Right renal cortex interstitium (tissue), 3 donors: ENCODE results near the gene VWA8. TPM values are rescaled to one million over a fixed set of nuclear protein-coding genes. Genes with fewer than 3 reads are reported as not detected.
"Not testable (repeated sequence)": the region's sequence is repeated elsewhere in the genome, so short reads cannot be mapped to it uniquely, and the experiment has no call there.

ENCODE experiments used
- DNase-seq, 3 donors: peaks; one replicate each; pipeline ENCODE4 v3.0.0-alpha.2; 2013; ENCODE audit warnings: low read depth in 3 of 3, low spot score in 2 of 3
- polyA plus RNA-seq, 3 donors: library from polyadenylated mRNA; unstranded; fragments of 120-200 nt; gene quantifications; one replicate each; pipeline ENCODE4 v1.2.1, GENCODE V29; 2013; ENCODE audit not compliant: insufficient read length in 3 of 3

The VWA8 gene
- polyA plus RNA-seq, 3 donors: 20.5 to 23.8 (median 21.5) TPM

DNA sequence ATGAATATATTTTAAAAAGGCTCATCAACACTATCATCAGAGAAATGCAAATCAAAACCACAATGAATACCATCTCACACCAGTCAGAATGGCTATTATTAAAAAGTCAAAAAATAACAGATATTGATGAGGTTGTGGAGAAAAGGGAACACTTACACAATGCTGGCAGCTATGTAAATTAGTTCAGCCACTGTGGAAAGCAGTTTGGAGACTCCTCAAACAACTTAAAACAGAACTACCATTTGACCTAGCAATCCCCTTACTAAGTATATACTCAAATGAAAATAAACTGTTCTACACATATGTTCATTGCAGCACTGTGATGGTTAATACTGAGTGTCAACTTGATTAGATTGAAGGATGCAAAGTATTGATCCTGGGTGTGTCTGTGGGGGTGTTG, 98.2 kb downstream of the VWA8 start:
- DNase-seq: not testable (repeated sequence)

DNA sequence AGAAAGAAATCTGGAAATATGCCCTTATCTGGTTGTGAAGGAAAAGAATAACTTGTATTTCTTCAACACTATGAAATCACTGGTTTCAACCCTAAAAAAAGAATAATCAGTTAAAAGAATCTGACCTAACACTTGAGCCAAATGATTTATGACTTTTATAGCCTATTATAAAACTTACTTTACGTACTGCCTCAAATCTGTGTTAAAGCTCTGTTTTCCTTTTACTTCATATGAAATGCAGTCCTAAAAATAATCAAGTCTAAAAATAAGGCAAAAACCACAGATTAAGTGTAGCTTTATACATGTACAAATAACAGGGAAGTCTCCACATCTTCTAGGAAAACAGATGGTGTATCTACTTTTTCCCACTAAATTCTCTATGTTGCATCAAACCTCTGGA, 101.3 kb downstream of the VWA8 start:
- DNase-seq: peak in 1 of 3 donors; percentile 26

GRCh38 chr13:41858780-41859179, 102.1 kb downstream of the VWA8 start:
- no peak for DNase-seq

DNA sequence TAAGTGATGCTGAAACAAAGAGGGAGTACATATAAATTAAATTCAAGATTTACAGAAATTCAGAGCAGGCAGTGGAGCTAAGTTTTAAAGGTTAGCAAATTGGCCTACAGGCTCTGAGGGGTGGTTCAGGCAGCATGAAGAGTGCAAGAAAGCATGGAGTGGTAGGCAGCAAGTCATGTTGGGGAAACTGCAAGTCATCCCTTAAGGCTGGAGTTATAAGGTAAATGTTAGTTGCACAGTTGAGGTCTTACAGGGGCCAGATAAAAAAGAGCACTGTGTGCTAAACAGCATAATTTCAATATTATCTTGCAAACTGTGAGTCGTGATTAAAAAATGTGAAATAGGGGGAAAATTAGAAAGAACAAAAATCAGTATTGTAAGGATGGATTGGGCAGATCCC, 106.2 kb downstream of the VWA8 start:
- no peak for DNase-seq

- DNase-seq: no peak
These were observed 109.6 kb downstream of the VWA8 start for GRCh38 chr13:41851351-41851750.

DNA sequence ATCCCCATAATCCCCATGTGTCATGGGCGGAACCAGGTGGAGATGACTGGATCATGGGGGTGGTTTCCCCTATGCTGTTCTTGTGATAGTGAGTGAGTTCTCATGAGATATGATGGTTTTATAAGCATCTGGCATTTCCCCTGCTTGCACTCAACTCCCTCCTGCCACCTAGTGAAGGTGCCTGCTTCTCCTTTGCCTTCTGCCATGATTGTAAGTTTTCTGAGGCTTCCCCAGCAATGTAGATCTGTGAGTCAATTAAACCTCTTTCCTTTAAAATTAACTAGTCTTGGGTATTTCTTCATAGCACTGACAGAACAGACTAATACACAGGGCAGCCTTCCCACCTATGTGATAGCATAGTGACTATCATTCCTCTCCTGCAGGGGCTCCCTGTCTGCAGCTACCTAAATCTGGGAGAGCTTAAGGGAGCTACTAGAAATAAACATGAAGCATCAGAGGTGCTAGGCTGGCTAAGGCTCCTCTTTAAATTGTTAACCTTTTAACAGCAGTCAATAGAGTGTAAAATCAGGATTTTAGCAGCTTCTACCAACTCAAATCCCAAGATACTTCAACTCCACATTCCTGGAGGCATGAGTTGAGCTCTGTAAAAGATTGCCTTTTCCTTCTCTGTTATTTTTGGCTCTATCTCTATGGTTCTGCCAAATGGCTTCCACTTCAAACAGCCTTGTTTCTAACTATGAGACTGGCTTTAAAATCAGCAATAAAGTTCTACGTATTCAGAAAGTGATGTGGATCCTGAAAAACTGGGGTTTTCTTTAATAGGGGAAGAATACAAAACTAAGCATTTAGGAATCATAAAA, 112.3 kb downstream of the VWA8 start:
- no peak for DNase-seq

- no peak for DNase-seq
These were observed 113.7 kb downstream of the VWA8 start for GRCh38 chr13:41847216-41847615.

- peak; percentile 48 to 75 (median 60) for DNase-seq
These were observed 118.8 kb downstream of the VWA8 start for GRCh38 chr13:41842036-41842620.

GRCh38 chr13:41837629-41838028, 123.3 kb downstream of the VWA8 start:
- no peak for DNase-seq

GRCh38 chr13:41835871-41836270, 125.0 kb downstream of the VWA8 start:
- DNase-seq: no peak

DNA sequence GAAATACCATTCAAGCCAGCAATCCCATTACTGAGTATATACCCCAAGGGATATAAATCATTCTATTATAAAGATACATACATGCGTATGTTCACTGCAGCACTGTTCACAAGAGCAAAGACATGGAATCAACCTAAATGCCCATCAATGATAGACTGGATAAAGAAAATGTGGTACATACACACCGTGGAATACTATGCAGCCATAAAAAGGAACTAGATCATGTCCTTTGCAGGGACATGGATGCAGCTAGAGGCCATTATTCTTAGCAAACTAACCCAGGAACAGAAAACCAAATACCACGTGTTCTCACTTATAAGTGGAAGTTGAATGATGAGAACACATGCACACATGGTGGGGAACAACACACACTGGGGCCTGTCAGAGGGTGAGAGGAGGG, 126.2 kb downstream of the VWA8 start:
- not testable (repeated sequence) for DNase-seq

DNA sequence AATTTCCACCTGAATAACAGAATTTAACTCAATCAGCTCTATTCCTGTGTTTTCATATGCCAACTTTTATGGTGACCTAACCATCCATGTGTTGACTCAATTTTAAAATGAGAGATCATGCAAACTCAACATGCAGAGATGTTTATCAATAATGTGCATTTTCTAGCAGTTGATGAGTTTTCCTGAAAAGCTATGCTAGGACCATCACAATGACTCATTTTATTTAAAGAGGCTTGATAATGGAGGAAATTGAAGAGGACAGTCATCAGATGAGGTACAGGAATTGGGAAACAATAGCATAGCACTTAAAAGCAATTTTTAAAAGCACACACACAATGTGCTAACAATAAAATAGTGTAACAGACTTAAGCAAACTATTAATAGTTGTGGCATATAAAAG, 127.1 kb downstream of the VWA8 start:
- no peak for DNase-seq

GRCh38 chr13:41833201-41833600, 127.7 kb downstream of the VWA8 start:
- no peak for DNase-seq

- no peak for DNase-seq
These were observed 133.2 kb downstream of the VWA8 start for GRCh38 chr13:41827507-41828213.

DNA sequence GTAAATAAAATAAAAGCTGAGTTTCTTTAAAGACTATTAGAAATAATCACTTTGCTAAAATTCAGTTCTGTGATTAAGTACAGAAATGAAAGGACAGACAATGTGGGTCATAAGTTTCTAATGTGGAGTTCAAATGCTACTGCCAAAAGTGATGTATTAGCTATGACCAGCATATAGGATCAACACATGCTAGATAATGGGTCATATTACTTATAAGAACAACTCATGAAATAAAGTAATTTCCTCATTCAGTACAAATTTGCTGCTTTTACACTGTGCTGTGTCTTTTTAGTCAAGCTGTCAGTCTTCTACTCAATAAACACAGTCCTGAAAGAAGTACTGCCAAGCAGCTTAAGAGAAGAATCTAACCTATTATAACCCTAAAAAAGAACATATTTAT, 135.2 kb downstream of the VWA8 start:
- no peak for DNase-seq

DNA sequence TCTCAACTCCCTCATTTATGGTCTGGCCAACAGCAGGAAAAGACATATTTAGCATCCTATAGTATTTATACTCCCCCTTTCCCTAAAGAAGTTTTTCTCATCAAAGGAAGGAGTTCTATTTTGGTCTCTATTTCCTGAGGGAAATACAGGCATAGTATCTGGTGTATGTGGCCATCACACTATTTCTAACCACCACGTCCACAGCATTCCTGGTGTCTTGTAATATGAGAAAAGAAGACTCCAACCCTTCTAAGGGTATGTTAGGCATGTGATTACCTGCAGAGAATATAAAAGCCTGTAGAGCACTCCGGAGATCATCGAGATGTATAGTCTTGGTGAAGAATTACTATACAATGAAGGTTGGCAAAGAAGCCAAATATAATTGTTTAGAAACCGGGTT, 137.4 kb downstream of the VWA8 start:
- DNase-seq: no peak

DNA sequence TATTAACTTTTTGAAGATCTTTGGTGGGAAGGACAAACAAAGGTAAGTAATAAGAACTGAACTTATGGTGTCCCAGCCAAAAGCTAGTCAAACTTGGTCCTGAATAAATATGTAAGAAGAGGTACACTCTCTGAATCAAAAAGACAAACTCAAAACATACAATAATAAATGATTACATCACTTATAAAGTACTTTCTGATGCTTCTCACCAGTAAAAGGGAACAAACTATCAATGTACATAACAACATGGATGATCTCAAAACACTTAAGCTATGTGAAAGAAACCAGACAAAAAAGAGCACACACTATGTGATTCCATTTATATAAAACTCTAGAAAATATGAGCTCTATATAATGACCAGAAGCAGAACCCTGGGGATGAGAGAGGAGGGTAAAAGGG, 138.3 kb downstream of the VWA8 start:
- DNase-seq: no peak

DNA sequence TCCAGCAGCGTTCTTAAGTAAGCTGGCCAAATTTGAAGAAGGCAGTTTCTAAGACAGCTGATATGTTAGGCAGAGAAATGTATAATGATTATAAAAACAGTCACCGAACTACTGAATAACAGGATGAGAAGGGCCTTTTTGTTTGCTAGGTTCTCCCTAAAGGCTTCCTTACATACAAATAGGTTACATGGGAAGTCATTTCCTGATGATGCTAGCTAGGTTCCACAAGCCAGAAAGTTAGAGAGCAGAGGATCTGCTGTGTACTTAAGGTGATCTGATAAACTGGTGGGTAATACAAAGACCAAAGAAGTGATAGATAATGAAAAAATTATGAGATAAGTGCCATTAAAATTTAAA, 139.7 kb downstream of the VWA8 start:
- no peak for DNase-seq

GRCh38 chr13:41820581-41821237, 140.2 kb downstream of the VWA8 start:
- DNase-seq: no peak

GRCh38 chr13:41816057-41816456, 144.9 kb downstream of the VWA8 start:
- DNase-seq: no peak

DNA sequence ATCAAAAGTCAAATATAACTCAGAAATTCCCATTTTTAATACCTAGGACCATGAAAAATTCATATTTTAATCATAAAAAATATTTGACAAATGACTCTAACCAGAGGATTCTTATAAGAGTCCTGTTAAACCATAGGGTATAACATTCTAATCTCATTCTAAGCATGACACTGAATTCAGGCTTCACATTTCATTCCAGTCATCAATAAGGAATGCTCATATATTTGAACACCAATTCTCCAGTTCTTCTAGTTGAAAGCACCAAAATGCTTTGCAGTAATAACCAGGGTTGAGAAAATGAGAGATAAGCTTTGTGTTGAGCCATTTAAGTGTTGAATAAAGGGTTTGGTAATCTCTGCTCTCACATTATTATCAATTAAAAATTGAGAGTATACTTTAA, 147.5 kb downstream of the VWA8 start:
- DNase-seq: no peak
